ENCODE measurements around the gene PACS1. TPM values are rescaled to one million over a fixed set of nuclear protein-coding genes. Genes with fewer than 3 reads are reported as not detected.

PACS1 gene
- total RNA-seq, 1 experiment from 2014 or later: 100 TPM

DNA sequence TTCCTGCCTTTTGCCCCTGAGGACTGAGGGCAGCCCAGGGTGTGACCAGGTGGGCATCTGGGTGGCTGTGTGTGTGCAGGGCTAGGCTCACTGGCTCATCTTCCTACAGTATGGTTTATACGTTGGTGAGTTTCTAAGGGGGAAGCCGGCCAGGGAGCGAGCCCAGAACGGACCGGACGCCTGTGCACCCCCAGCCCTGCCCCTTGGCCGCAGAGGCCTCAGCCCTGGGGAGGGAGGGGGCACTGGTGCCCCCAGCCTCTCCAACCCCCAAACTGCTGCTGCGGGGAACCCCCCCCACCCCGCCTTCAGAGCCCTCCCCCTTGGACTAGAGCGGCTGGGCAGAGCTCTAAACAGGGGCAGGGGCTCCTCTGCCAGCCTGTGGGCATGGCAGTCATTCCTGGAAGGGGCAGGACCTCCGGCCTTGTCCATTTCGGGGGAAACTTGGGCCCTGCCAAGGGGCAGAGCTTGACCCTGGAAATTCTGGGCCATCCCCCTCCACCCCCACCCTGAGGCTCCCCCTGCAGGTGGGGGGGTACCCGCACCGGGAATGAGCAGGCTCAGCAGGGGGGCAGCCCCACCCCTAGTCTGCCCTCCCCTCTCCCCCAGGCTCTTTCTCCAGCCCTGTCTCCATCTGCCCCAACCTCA, 213.5 kb downstream of the PACS1 start:
- no TSS peak for BruUV-seq (replicated peaks)
- H3K27me3 ChIP-seq (ENCODE audit: insufficient read depth, low read depth): no peaks in the 10 kb centered on the region
- CTCF ChIA-PET: interaction anchor here (0.6 kb wide), 1 partner anchor 101 kb away, joined by 4 read pairs; no protein-coding TSS in a partner anchor
- no peak overlapping the region for H3K27ac ChIP-seq
- H2AFZ ChIP-seq: no peak overlapping the region
- H3K9me2 ChIP-seq (ENCODE audit: insufficient read depth): no peaks in the 10 kb centered on the region
- peaks cover 35% of the 10 kb centered on the region for H3F3A ChIP-seq (ENCODE audit: insufficient read depth, low read depth)
- peaks cover 8% of the 10 kb centered on the region for H3K4me1 ChIP-seq (replicated peaks; ENCODE audit: insufficient read depth)
- no peaks in the 10 kb centered on the region for H3K9me3 ChIP-seq (ENCODE audit: insufficient read depth, low read depth)
- no peak overlapping the region for H3K4me3 ChIP-seq
- H4K20me1 ChIP-seq (ENCODE audit: insufficient read depth): peaks cover 42% of the 10 kb centered on the region
- no peak overlapping the region for H3K4me2 ChIP-seq
- no peak for DNase-seq
- no peaks in the 10 kb centered on the region; the same call in 1 of the 2 replicates for H3K36me3 ChIP-seq (ENCODE audit: low read depth)
- peaks cover 22% of the 10 kb centered on the region for H3K79me2 ChIP-seq (ENCODE audit: low read depth)
- POLR2A ChIA-PET (ENCODE audit: unreplicated experiment): interaction anchor here (1.0 kb wide), 1 partner anchor 571 kb away, joined by 6 read pairs; the partner anchor contains the start of gene KAT5
- TF ChIP-seq, protein P1, sequence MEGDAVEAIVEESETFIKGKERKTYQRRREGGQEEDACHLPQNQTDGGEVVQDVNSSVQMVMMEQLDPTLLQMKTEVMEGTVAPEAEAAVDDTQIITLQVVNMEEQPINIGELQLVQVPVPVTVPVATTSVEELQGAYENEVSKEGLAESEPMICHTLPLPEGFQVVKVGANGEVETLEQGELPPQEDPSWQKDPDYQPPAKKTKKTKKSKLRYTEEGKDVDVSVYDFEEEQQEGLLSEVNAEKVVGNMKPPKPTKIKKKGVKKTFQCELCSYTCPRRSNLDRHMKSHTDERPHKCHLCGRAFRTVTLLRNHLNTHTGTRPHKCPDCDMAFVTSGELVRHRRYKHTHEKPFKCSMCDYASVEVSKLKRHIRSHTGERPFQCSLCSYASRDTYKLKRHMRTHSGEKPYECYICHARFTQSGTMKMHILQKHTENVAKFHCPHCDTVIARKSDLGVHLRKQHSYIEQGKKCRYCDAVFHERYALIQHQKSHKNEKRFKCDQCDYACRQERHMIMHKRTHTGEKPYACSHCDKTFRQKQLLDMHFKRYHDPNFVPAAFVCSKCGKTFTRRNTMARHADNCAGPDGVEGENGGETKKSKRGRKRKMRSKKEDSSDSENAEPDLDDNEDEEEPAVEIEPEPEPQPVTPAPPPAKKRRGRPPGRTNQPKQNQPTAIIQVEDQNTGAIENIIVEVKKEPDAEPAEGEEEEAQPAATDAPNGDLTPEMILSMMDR (conservative IDR thresholded peaks at IDR 0.05): 0 out of 2 replicates have a peak, but pooled peaks have one; percentile 18
- TF ChIP-seq EZH2 (IDR thresholded peaks at IDR 0.05; ENCODE audit: low read depth): no peak
- intact Hi-C loops (cut with micrococcal nuclease; ENCODE audit: unreplicated experiment): no loop called here

DNA sequence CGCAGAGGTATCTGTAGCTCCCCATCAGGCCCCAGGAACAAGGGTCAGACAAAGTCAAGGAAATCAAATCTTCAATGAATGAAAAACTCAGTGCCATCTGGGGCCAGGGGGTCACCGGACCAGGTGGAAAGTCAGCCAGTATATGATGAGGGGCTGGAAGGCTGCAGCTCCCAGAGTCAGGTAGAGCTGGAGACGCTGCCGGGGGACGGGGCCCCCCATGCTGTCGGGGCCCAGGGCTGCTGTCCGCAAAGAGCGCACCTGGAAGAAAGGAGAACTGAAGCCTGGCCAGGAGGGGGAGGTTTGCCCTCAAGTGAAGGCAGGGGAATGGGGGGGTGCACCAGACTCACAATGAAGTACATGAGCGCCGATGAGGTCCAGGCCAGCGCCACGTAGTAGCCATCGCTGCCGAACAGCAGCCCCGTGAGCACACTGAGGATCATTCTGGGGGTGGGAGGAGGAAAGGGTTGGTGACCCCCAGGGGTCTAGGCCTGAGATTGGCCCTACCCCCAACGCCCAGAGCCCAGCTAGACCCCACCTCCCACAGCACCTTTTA, 214.5 kb downstream of the PACS1 start:
- TF ChIP-seq, protein P1 (conservative IDR thresholded peaks at IDR 0.05): no peak
- TF ChIP-seq EZH2 (IDR thresholded peaks at IDR 0.05; ENCODE audit: low read depth): no peak
- no peak overlapping the region for H3K27ac ChIP-seq
- H3K9me2 ChIP-seq (ENCODE audit: insufficient read depth): no peaks in the 10 kb centered on the region
- no peak overlapping the region for H3K4me2 ChIP-seq
- H4K20me1 ChIP-seq (ENCODE audit: insufficient read depth): peaks cover 42% of the 10 kb centered on the region
- H3K79me2 ChIP-seq (ENCODE audit: low read depth): peaks cover 24% of the 10 kb centered on the region
- CTCF ChIA-PET: no interaction called here
- no peak overlapping the region for H3K4me3 ChIP-seq
- no peak overlapping the region for H2AFZ ChIP-seq
- no peaks in the 10 kb centered on the region for H3K9me3 ChIP-seq (ENCODE audit: insufficient read depth, low read depth)
- BruUV-seq (replicated peaks): no TSS peak
- H3F3A ChIP-seq (ENCODE audit: insufficient read depth, low read depth): peaks cover 34% of the 10 kb centered on the region
- DNase-seq: no peak
- H3K36me3 ChIP-seq (ENCODE audit: low read depth): no peaks in the 10 kb centered on the region; the same call in 1 of the 2 replicates
- POLR2A ChIA-PET (ENCODE audit: unreplicated experiment): interaction anchor here (1.0 kb wide), 1 partner anchor 572 kb away, joined by 6 read pairs; the partner anchor contains the start of gene KAT5
- H3K4me1 ChIP-seq (replicated peaks; ENCODE audit: insufficient read depth): peaks cover 8% of the 10 kb centered on the region
- intact Hi-C loops (cut with micrococcal nuclease; ENCODE audit: unreplicated experiment): no loop called here
- no peaks in the 10 kb centered on the region for H3K27me3 ChIP-seq (ENCODE audit: insufficient read depth, low read depth)

DNA sequence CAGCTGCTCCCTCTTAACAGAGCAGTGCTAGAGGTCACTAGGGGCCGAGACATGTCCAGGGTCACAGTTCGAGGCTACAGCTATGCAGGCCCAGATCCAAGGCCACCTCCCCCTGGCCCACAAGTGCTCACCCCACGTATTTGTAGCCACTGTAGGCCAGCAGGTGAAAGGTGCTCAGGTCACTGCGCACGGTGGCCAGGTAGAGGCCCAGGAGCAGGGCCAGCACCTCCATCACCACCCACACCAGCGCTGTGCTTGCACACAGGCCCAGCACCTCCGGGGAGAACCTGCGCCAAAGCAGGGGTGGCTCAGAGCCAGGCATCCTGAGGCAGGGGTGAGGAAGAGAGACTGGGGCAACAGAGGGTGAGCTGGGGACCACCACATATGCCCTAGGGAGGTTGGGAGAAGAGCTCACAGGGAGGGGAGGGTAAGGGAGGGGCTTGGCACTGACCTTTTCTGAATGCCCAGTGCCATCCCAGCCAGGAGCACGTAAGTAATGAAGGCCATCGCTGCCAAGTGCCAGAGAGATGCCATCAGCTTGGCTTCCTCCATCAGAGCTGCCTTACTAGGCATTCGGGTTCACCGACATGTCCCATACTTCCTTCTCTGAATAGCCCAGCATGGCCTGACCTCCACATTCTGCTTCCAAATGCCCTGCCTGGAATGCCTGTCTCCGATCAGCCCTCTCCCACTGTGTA, 215.3 kb downstream of the PACS1 start:
- H3K9me2 ChIP-seq (ENCODE audit: insufficient read depth): no peaks in the 10 kb centered on the region
- no peak for DNase-seq
- CTCF ChIA-PET: no interaction called here
- no peak overlapping the region for H3K4me3 ChIP-seq
- H4K20me1 ChIP-seq (ENCODE audit: insufficient read depth): peaks cover 36% of the 10 kb centered on the region
- intact Hi-C loops (cut with micrococcal nuclease; ENCODE audit: unreplicated experiment): no loop called here
- POLR2A ChIA-PET (ENCODE audit: unreplicated experiment): interaction anchor here (0.6 kb wide), 1 partner anchor 178 kb away, joined by 5 read pairs; no protein-coding TSS in a partner anchor
- no peak overlapping the region for H2AFZ ChIP-seq
- H3F3A ChIP-seq (ENCODE audit: insufficient read depth, low read depth): peaks cover 42% of the 10 kb centered on the region
- no peaks in the 10 kb centered on the region; the same call in 1 of the 2 replicates for H3K36me3 ChIP-seq (ENCODE audit: low read depth)
- no peaks in the 10 kb centered on the region for H3K27me3 ChIP-seq (ENCODE audit: insufficient read depth, low read depth)
- no peak for TF ChIP-seq EZH2 (IDR thresholded peaks at IDR 0.05; ENCODE audit: low read depth)
- TF ChIP-seq, protein P1 (conservative IDR thresholded peaks at IDR 0.05): no peak
- H3K79me2 ChIP-seq (ENCODE audit: low read depth): peaks cover 24% of the 10 kb centered on the region
- no peak overlapping the region for H3K27ac ChIP-seq
- H3K9me3 ChIP-seq (ENCODE audit: insufficient read depth, low read depth): no peaks in the 10 kb centered on the region
- no peak overlapping the region for H3K4me2 ChIP-seq
- BruUV-seq (replicated peaks): no TSS peak
- H3K4me1 ChIP-seq (replicated peaks; ENCODE audit: insufficient read depth): peaks cover 15% of the 10 kb centered on the region
